Measurements from ENCODE around the gene HOXA10. TPM values are rescaled to one million over a fixed set of nuclear protein-coding genes. Genes with fewer than 3 reads are reported as not detected.

The HOXA10 gene
- total RNA-seq, 1 experiment from 2014 or later = not detected

- ChIA-PET POLR2A (ENCODE audit: low non-redundant PET) (no interaction called here), CTCF (no interaction called here)
- no TSS peak for BruUV-seq (replicated peaks)
- H3K36me3 ChIP-seq (ENCODE audit: insufficient read depth, low read length, poor library complexity, severe bottlenecking) = no peaks in the 10 kb centered on the region
- no peaks in the 10 kb centered on the region for H3K4me1 ChIP-seq (ENCODE audit: insufficient read depth, low read length, poor library complexity, severe bottlenecking)
- H3K27me3 ChIP-seq (replicated peaks; ENCODE audit: insufficient read depth, low read depth, low read length, poor library complexity) = peaks cover 100% of the 10 kb centered on the region
- intact Hi-C loops (cut with micrococcal nuclease; ENCODE audit: unreplicated experiment) = no loop called here
- H3K9me3 ChIP-seq (ENCODE audit: low read depth, low read length, poor library complexity, severe bottlenecking) = no peaks in the 10 kb centered on the region
- peak; percentile 58 for DNase-seq (ENCODE audit: low spot score)
- TF ChIP-seq EZH2 (IDR thresholded peaks at IDR 0.05; ENCODE audit: borderline replicate concordance, low read depth, low read length, poor library complexity, severe bottlenecking) (no peak), CTCF (conservative IDR thresholded peaks at IDR 0.05; ENCODE audit: low read depth, low read length) (no peak)
- H3K4me3 ChIP-seq (ENCODE audit: low read depth, low read length, poor library complexity, severe bottlenecking) = peak within 1 kb of the TSS; percentile 38
- H3K27ac ChIP-seq (ENCODE audit: low read depth, low read length, poor library complexity, severe bottlenecking) = no peak within 1 kb of the TSS
These were observed 43.4 kb downstream of the HOXA10 start, which contains the start of gene HOXA4 for GRCh38 chr7:27130540-27131389. Gene HOXA4 (minus strand): TSS chr7:27130757. CDS start chr7:27130733, 24 bp downstream.

- Histone ChIP-seq H3K9me3 (ENCODE audit: low read depth, low read length, poor library complexity, severe bottlenecking) (no peaks in the 10 kb centered on the region), H3K4me1 (ENCODE audit: insufficient read depth, low read length, poor library complexity, severe bottlenecking) (no peaks in the 10 kb centered on the region), H3K27me3 (replicated peaks; ENCODE audit: insufficient read depth, low read depth, low read length, poor library complexity) (peaks cover 100% of the 10 kb centered on the region), H3K27ac (ENCODE audit: low read depth, low read length, poor library complexity, severe bottlenecking) (no peak overlapping the region), H3K4me3 (ENCODE audit: low read depth, low read length, poor library complexity, severe bottlenecking) (peak overlapping the region; percentile 6), H3K36me3 (ENCODE audit: insufficient read depth, low read length, poor library complexity, severe bottlenecking) (no peaks in the 10 kb centered on the region)
- POLR2A ChIA-PET (ENCODE audit: low non-redundant PET) = no interaction called here
- no peak for DNase-seq (ENCODE audit: low spot score)
- TF ChIP-seq EZH2 (IDR thresholded peaks at IDR 0.05; ENCODE audit: borderline replicate concordance, low read depth, low read length, poor library complexity, severe bottlenecking) (peak; percentile 53), CTCF (conservative IDR thresholded peaks at IDR 0.05; ENCODE audit: low read depth, low read length) (no peak)
- intact Hi-C loops (cut with micrococcal nuclease; ENCODE audit: unreplicated experiment) = no loop called here
- CTCF ChIA-PET = no interaction called here
- no TSS peak for BruUV-seq (replicated peaks)
These were observed 44.2 kb downstream of the HOXA10 start for GRCh38 chr7:27129729-27130539.

GRCh38 chr7:27128776-27129728, 45.1 kb downstream of the HOXA10 start:
- BruUV-seq (replicated peaks) = no TSS peak

More at GRCh38 chr7:27128776-27129728, 45.1 kb downstream of the HOXA10 start:
- ChIA-PET POLR2A (ENCODE audit: low non-redundant PET) (no interaction called here), CTCF (no interaction called here)
- TF ChIP-seq CTCF (conservative IDR thresholded peaks at IDR 0.05; ENCODE audit: low read depth, low read length) (no peak), EZH2 (IDR thresholded peaks at IDR 0.05; ENCODE audit: borderline replicate concordance, low read depth, low read length, poor library complexity, severe bottlenecking) (peak; percentile 57)
- intact Hi-C loops (cut with micrococcal nuclease; ENCODE audit: unreplicated experiment) = no loop called here
- H3K36me3 ChIP-seq (ENCODE audit: insufficient read depth, low read length, poor library complexity, severe bottlenecking) = no peaks in the 10 kb centered on the region
- H3K27me3 ChIP-seq (replicated peaks; ENCODE audit: insufficient read depth, low read depth, low read length, poor library complexity) = peaks cover 100% of the 10 kb centered on the region
- H3K4me3 ChIP-seq (ENCODE audit: low read depth, low read length, poor library complexity, severe bottlenecking) = no peak overlapping the region
- DNase-seq (ENCODE audit: low spot score) = no peak
- no peak overlapping the region for H3K27ac ChIP-seq (ENCODE audit: low read depth, low read length, poor library complexity, severe bottlenecking)
- no peaks in the 10 kb centered on the region for H3K9me3 ChIP-seq (ENCODE audit: low read depth, low read length, poor library complexity, severe bottlenecking)
- no peaks in the 10 kb centered on the region for H3K4me1 ChIP-seq (ENCODE audit: insufficient read depth, low read length, poor library complexity, severe bottlenecking)
